Right kidney (tissue), 1 donor: ENCODE data around the gene IRF2BP1.

Source experiments
- DNase-seq: peaks from one replicate; pipeline ENCODE4 v3.0.0-alpha.2; 2016

Gene IRF2BP1

DNA sequence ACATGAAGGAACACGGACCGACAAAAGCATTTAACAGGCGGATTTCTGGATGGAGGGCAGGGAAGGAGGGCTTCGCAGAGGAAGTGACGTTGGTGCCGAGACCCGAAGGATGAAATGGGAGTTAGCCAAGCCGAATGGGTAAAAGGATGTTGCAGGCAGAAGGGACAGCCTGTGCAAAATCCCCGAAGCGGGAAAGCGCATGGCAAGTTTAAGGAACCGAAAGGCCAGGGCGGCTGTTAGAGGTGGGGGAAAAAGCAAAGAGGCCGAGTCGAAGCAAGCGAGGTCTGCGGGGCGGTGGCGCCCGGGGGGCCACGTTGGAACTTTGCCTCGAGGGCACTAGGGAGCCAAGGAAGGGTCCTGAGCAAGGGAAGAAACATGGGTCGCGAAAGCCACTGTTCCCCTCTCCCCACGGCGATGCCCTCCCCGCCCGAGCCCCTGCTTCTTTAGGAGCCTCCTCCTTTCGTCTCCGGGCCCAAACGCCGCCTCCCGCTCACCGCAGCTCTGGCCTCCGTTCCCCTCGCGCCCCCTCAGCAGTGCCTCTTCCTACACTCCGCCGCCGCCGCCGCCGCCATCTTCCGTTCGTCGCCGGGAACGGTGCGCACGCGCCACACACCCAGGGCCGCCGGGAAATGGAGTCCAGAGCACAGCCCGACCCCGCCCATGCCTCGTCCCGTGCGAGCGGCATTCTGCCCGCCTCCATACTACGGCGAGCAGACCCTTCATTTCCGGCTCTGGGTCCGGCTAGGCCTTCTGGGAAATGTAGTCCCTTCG is 23.2 kb downstream of the IRF2BP1 start, which contains the start of gene SYMPK:
Gene SYMPK, minus strand, starts transcription at position 584 of the 771 bp plus-strand sequence. CDS start 8,652 bp downstream, outside the sequence.
- DNase-seq: peak; percentile 88

DNA sequence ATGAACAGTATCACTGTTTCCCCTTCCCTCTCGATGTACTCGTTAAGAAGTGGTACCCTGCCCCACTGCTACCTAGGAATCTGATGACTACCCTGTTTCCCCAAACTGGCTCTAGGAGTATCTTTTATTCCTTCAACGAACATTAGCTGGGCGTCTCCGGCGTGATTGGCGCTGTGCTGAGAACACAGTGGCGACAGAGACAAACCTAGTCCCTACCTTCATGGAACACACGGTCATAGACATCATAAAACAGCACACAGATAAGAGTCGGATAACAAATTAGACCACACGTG is 23.7 kb downstream of the IRF2BP1 start:
- no peak for DNase-seq

DNA sequence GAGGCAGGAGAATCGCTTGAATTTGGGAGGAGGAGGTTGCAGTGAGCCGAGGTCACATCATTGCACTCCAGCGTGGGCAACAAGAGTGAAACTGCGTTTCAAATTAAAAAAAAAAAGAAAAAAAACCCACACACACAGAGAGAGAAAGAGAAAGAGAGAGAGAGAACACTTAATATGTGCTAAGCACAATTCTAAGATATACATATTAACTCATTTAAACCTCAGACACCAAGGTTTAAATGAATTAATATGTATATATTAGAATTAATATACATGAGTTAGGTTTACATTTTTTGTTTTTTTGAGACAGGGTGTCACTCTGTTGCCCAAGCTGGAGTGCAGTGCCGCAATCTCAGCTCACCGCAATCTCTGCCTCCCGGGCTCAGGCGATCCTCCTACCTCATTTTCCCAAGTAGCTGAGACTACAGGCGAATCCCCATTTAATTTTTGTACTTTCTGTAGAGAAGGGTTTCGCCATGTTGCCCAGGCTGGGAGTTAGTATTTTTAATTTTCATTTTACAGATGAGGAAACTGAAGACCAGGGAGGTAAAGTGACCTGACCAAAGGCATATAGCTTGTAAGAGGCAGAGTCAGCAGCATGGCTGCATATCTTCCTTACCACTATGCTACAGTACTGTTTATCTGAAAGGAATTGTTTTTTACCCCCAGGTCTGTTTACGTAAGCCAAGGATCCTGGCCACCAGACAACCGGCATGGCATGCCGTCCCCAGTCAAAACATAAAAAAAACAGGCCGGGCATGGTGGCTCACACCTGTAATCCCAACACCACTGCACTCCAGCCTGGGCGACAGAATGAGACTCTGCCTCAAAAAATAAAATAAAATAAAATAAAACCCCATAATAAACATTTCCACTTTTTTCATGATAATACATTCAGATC is 25.3 kb downstream of the IRF2BP1 start:
- no peak for DNase-seq

DNA sequence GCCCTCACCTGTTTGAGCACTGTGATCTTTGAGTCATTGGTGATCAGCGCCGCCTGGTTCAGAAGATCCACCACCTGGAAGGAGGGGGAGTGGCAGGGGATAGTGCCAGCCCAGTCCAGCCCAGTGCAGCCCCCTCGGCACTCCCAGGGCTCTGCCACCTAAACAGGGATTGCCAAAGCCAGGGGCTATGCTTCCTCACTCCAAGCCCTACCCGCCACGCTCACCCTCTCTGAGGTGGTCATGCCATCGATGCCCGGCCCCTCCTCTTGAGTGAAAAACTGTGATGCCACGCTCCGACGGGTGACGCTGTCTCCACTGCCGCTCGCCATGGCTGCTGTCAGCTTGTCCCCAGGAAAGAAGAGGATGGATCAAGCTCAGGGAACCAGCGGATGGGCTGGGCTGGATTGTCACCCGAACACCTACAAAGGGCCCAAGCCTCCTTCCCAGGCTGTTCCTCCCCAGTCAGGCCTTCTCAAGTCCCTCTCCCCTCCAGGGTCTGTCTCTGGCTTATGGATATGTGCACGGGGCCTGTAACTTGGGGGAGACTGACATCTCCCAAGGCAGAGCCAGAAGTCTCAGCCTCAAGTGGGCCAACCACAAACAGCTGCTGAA is 31.7 kb downstream of the IRF2BP1 start:
- DNase-seq: no peak

DNA sequence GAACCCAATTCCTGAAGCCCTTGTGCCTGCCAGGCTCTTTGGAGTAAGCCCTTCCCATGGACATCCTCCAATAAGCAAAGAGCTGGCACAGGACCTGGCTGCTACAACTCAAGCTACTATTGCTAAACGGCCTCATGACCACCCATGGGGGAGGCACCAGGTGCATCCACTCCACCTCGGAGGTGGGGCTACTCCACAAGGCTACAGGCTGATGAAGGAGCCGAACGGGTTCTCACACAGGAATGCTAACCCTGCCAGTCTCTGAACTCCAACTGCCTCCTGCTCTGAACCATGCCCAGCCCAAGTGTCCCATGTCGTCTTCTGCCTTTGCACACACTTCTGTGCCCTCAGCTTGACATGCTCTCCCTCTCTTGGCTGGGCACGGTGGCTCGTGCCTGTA is 33.0 kb downstream of the IRF2BP1 start:
- no peak for DNase-seq

DNA sequence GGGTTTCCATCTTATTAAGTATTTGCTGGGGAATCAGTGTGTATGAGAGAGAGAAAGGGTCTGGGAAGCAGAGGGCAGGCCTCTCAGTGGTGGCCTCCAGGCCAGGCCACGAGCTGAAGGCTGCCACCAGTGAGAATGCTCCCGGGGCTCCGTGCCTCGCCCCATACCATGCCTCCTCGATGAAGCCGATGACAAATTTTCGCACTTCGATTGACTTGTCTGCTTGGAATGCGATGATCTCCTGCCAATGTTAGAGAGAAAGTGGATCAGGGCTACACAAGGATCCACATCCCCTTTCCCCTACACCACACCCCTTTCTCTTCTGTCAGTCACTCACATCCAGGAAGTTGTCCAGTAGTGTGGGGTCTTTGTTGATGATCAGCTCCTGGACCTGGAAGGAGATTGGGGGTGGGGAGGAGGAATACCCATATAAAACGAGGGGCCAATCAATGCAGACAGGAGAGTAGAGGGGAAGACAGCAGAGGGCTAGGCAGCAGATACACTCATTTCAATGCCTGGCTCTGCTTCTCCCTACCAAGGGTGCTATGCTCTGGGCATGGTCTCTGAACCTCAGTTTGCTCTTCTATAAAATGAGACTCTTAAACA is 33.7 kb downstream of the IRF2BP1 start:
- DNase-seq: no peak

DNA sequence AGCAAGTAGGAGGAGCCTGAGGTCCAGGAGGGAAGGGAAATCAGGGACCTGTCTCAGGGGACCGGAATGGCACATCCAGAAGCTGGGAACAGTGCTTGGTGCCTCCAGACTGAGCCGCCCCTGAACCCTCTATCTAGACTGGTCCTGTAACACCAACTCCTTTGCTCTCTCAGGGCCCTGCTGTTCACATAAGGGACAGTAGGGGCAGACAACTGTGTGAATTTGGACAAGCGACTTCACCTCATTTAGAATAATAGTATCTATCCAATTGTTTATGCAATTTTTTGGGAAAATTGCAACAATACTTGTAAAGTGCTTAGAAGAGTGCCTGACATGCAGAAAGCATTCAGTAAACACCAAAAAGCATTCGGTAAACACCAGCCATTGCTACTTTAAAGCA is 37.0 kb downstream of the IRF2BP1 start:
- no peak for DNase-seq

DNA sequence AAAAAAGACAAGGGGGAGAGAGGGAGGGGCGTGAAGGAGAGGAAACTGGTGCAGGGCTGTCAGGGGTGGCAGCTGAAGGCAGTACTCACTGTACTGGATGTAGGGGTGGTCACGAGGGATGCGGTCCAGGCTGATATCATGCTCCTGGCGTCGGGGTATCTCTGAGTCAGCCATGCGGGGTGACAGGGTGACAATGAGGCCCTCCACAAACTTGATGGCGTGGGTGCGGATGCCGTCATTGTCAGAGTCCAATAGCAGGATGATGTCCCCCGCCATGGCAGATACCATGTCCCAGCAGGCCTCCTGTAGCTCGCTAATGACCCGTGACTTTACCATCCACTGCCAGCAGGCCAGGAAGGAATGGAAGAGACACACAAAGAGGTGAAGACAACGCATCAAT is 38.3 kb downstream of the IRF2BP1 start:
- DNase-seq: no peak

DNA sequence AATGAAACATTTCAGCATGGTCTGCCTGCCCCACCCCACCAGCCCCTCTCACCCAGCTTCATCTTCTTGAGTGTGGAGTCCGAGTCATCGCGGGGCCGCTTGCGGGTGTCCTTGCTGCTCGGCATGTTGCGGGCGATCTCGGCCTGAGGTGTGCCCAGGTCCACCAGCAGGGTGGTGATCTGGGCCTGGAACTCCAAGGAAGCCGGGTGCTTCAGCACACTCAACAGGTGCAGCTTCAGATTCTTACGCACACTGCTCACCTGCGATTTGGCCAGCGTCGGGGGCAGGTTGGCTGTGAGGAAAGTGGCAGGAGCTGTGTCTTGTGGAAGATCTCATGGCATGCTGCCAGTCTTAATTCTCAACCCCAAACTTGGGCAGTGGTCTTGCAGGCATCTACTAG is 43.7 kb downstream of the IRF2BP1 start:
- DNase-seq: no peak

DNA sequence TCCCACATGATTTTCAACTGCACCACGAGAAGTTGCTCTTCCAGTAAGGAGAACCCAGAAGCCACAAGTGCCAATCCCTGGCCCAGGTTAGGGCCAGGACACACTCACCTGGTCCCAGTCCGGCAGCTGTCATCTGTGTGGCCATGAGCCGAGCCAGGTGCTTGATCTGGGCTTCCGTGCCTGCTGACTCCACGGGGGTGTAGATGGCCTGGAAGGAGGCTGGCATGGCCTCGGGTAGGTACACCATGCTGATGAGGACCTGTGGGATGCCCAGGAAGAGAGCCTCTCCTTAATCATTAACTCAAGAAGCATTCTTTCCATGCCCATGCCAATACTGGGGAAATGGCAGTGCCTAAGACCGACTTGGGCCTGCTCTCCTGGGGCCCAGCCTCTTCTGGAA is 51.0 kb downstream of the IRF2BP1 start:
- no peak for DNase-seq
